T-helper 2 cell treated with Interferon-gamma antibody and Interleukin-4, amounts not matched to agents 5 μg/mL and 100 μg/mL, for 36 hours (primary cell): ENCODE data around the gene AIDA.

Experiments
- DNase-seq: peaks from one replicate; pipeline ENCODE4 v3.0.0; 2021; ENCODE audit warnings: low spot score
- H3K27ac Mint-ChIP-seq: one replicate; pipeline ENCODE4 v1.8.0; 2021; ENCODE audit warnings: mild to moderate bottlenecking, mixed read lengths
- H3K27me3 Mint-ChIP-seq: one replicate; pipeline ENCODE4 v1.8.0; 2021; ENCODE audit warnings: low read depth, mixed read lengths
- H3K36me3 Mint-ChIP-seq: one replicate; pipeline ENCODE4 v1.8.0; 2021; ENCODE audit warnings: low read depth, mixed read lengths
- H3K4me1 Mint-ChIP-seq: one replicate; pipeline ENCODE4 v1.8.0; 2021; ENCODE audit warnings: low read depth, mixed read lengths
- H3K4me3 Mint-ChIP-seq: one replicate; pipeline ENCODE4 v1.8.0; 2022; ENCODE audit warnings: mild to moderate bottlenecking, moderate library complexity, mixed read lengths
- H3K9me3 Mint-ChIP-seq: one replicate; pipeline ENCODE4 v1.8.0; 2021; ENCODE audit warnings: mixed read lengths

AIDA gene

GRCh38 chr1:222652676-222653075 lies 59.6 kb downstream of the AIDA start:
- peaks cover 54% of the 10 kb centered on the region for H3K4me1 Mint-ChIP-seq
- H3K36me3 Mint-ChIP-seq = peaks cover 75% of the 10 kb centered on the region
- no peak for DNase-seq
- H3K27ac Mint-ChIP-seq = peak overlapping the region; percentile 87
- no peaks in the 10 kb centered on the region for H3K27me3 Mint-ChIP-seq
- H3K4me3 Mint-ChIP-seq = peak overlapping the region; percentile 67
- no peaks in the 10 kb centered on the region for H3K9me3 Mint-ChIP-seq

- H3K36me3 Mint-ChIP-seq = peaks cover 27% of the 10 kb centered on the region
- DNase-seq = no peak
Measured at GRCh38 chr1:222644636-222644980, 67.7 kb downstream of the AIDA start.

GRCh38 chr1:222643938-222644635 lies 68.2 kb downstream of the AIDA start:
- H3K36me3 Mint-ChIP-seq = peaks cover 29% of the 10 kb centered on the region

More at GRCh38 chr1:222644636-222644980, 67.7 kb downstream of the AIDA start:
- Mint-ChIP-seq H3K4me3 (peak overlapping the region; percentile 100), H3K27ac (peak overlapping the region; percentile 96), H3K4me1 (peaks cover 24% of the 10 kb centered on the region), H3K27me3 (no peaks in the 10 kb centered on the region), H3K9me3 (no peaks in the 10 kb centered on the region)

GRCh38 chr1:222643606-222643937 lies 68.7 kb downstream of the AIDA start:
- Mint-ChIP-seq H3K4me3 (peak overlapping the region; percentile 100), H3K27me3 (no peaks in the 10 kb centered on the region), H3K4me1 (peaks cover 24% of the 10 kb centered on the region), H3K9me3 (no peaks in the 10 kb centered on the region), H3K36me3 (peaks cover 31% of the 10 kb centered on the region), H3K27ac (peak overlapping the region; percentile 96)
- no peak for DNase-seq

More at GRCh38 chr1:222643938-222644635, 68.2 kb downstream of the AIDA start:
- Mint-ChIP-seq H3K9me3 (no peaks in the 10 kb centered on the region), H3K27ac (peak overlapping the region; percentile 96), H3K4me3 (peak overlapping the region; percentile 100), H3K4me1 (peaks cover 24% of the 10 kb centered on the region), H3K27me3 (no peaks in the 10 kb centered on the region)
- DNase-seq = peak; percentile 97

GRCh38 chr1:222642468-222642867 lies 69.8 kb downstream of the AIDA start:
- no peaks in the 10 kb centered on the region for H3K27me3 Mint-ChIP-seq
- peaks cover 21% of the 10 kb centered on the region for H3K4me1 Mint-ChIP-seq
- peak overlapping the region; percentile 67 for H3K27ac Mint-ChIP-seq
- H3K9me3 Mint-ChIP-seq = no peaks in the 10 kb centered on the region
- DNase-seq = no peak
- H3K36me3 Mint-ChIP-seq = peaks cover 35% of the 10 kb centered on the region
- H3K4me3 Mint-ChIP-seq = peak overlapping the region; percentile 53

- no peak overlapping the region for H3K27ac Mint-ChIP-seq
- no peak overlapping the region for H3K4me3 Mint-ChIP-seq
- peaks cover 18% of the 10 kb centered on the region for H3K4me1 Mint-ChIP-seq
- DNase-seq = no peak
- H3K9me3 Mint-ChIP-seq = no peaks in the 10 kb centered on the region
- H3K36me3 Mint-ChIP-seq = peaks cover 36% of the 10 kb centered on the region
- no peaks in the 10 kb centered on the region for H3K27me3 Mint-ChIP-seq
Measured at GRCh38 chr1:222641269-222641948, 70.9 kb downstream of the AIDA start.

- H3K9me3 Mint-ChIP-seq = no peaks in the 10 kb centered on the region
- no peak overlapping the region for H3K4me3 Mint-ChIP-seq
- peaks cover 41% of the 10 kb centered on the region for H3K36me3 Mint-ChIP-seq
- no peak overlapping the region for H3K27ac Mint-ChIP-seq
- H3K4me1 Mint-ChIP-seq = peaks cover 10% of the 10 kb centered on the region
- no peaks in the 10 kb centered on the region for H3K27me3 Mint-ChIP-seq
- DNase-seq = peak; percentile 53
Measured at GRCh38 chr1:222634180-222635013, 77.9 kb downstream of the AIDA start.

GRCh38 chr1:222632749-222633148 lies 79.5 kb downstream of the AIDA start:
- no peak overlapping the region for H3K4me3 Mint-ChIP-seq
- H3K27me3 Mint-ChIP-seq = no peaks in the 10 kb centered on the region
- H3K9me3 Mint-ChIP-seq = no peaks in the 10 kb centered on the region
- DNase-seq = no peak
- H3K4me1 Mint-ChIP-seq = peaks cover 10% of the 10 kb centered on the region
- no peak overlapping the region for H3K27ac Mint-ChIP-seq
- H3K36me3 Mint-ChIP-seq = peaks cover 45% of the 10 kb centered on the region

- no peak for DNase-seq
- Mint-ChIP-seq H3K9me3 (no peaks in the 10 kb centered on the region), H3K4me1 (peaks cover 10% of the 10 kb centered on the region), H3K4me3 (no peak overlapping the region), H3K27me3 (no peaks in the 10 kb centered on the region), H3K36me3 (peaks cover 46% of the 10 kb centered on the region), H3K27ac (no peak overlapping the region)
Measured at GRCh38 chr1:222631611-222632208, 80.6 kb downstream of the AIDA start.

- peaks cover 45% of the 10 kb centered on the region for H3K36me3 Mint-ChIP-seq
- no peak overlapping the region for H3K4me3 Mint-ChIP-seq
- no peaks in the 10 kb centered on the region for H3K9me3 Mint-ChIP-seq
- DNase-seq = no peak
- no peak overlapping the region for H3K27ac Mint-ChIP-seq
- no peaks in the 10 kb centered on the region for H3K27me3 Mint-ChIP-seq
- peaks cover 10% of the 10 kb centered on the region for H3K4me1 Mint-ChIP-seq
Measured at GRCh38 chr1:222629921-222630535, 82.3 kb downstream of the AIDA start.

GRCh38 chr1:222627232-222627631 lies 85.1 kb downstream of the AIDA start:
- no peaks in the 10 kb centered on the region for H3K9me3 Mint-ChIP-seq
- H3K36me3 Mint-ChIP-seq = peaks cover 44% of the 10 kb centered on the region
- no peak overlapping the region for H3K4me3 Mint-ChIP-seq
- H3K4me1 Mint-ChIP-seq = no peaks in the 10 kb centered on the region
- H3K27ac Mint-ChIP-seq = no peak overlapping the region
- no peak for DNase-seq
- no peaks in the 10 kb centered on the region for H3K27me3 Mint-ChIP-seq

- Mint-ChIP-seq H3K4me1 (peaks cover 10% of the 10 kb centered on the region), H3K27ac (no peak overlapping the region), H3K9me3 (no peaks in the 10 kb centered on the region), H3K27me3 (no peaks in the 10 kb centered on the region), H3K36me3 (peaks cover 40% of the 10 kb centered on the region), H3K4me3 (no peak overlapping the region)
- DNase-seq = no peak
Measured at GRCh38 chr1:222624214-222624613, 88.1 kb downstream of the AIDA start.

- no peaks in the 10 kb centered on the region for H3K27me3 Mint-ChIP-seq
- peaks cover 34% of the 10 kb centered on the region for H3K36me3 Mint-ChIP-seq
- no peak overlapping the region for H3K4me3 Mint-ChIP-seq
- H3K4me1 Mint-ChIP-seq = peaks cover 15% of the 10 kb centered on the region
- H3K27ac Mint-ChIP-seq = no peak overlapping the region
- H3K9me3 Mint-ChIP-seq = no peaks in the 10 kb centered on the region
- DNase-seq = no peak
Measured at GRCh38 chr1:222623458-222623857, 88.8 kb downstream of the AIDA start.
